CD4-positive, alpha-beta T cell treated with Interleukin-21 for 1 hour (primary cell): Measurements from ENCODE around the gene E2F6.

Experiments
- DNase-seq: peaks from one replicate; pipeline ENCODE4 v3.0.0-alpha.2; 2020

E2F6 gene

GRCh38 chr2:11465485-11466306 is at the start of gene E2F6:
TSS of gene E2F6 (minus strand) at chr2:11466161. CDS start at chr2:11465879, 282 bp downstream.
- DNase-seq: peak; percentile 87

- no peak for DNase-seq
These were observed 49.6 kb upstream of the E2F6 start for GRCh38 chr2:11515490-11515981.

- DNase-seq: no peak
These were observed 48.9 kb upstream of the E2F6 start for GRCh38 chr2:11514904-11515303.

- no peak for DNase-seq
These were observed 48.2 kb upstream of the E2F6 start for GRCh38 chr2:11514081-11514730.

GRCh38 chr2:11513319-11513718 is 47.4 kb upstream of the E2F6 start:
- DNase-seq: no peak

- DNase-seq: no peak
These were observed 46.5 kb upstream of the E2F6 start for GRCh38 chr2:11512431-11512830.

- no peak for DNase-seq
These were observed 43.8 kb upstream of the E2F6 start for GRCh38 chr2:11509657-11510360.

GRCh38 chr2:11508279-11508678 is 42.3 kb upstream of the E2F6 start:
- no peak for DNase-seq

- no peak for DNase-seq
These were observed 41.6 kb upstream of the E2F6 start for GRCh38 chr2:11507517-11507916.

- no peak for DNase-seq
These were observed 40.6 kb upstream of the E2F6 start for GRCh38 chr2:11506611-11506969.

- no peak for DNase-seq
These were observed 40.0 kb upstream of the E2F6 start for GRCh38 chr2:11505652-11506610.

- no peak for DNase-seq
These were observed 37.5 kb upstream of the E2F6 start for GRCh38 chr2:11503354-11503927.

GRCh38 chr2:11502740-11503292 is 36.9 kb upstream of the E2F6 start:
- DNase-seq: no peak

GRCh38 chr2:11500702-11501303 is 34.8 kb upstream of the E2F6 start:
- DNase-seq: no peak

- no peak for DNase-seq
These were observed 33.3 kb upstream of the E2F6 start for GRCh38 chr2:11499081-11499743.

GRCh38 chr2:11498543-11499034 is 32.6 kb upstream of the E2F6 start:
- no peak for DNase-seq

GRCh38 chr2:11495844-11496681 is 30.1 kb upstream of the E2F6 start:
- no peak for DNase-seq

- no peak for DNase-seq
These were observed 28.3 kb upstream of the E2F6 start for GRCh38 chr2:11494310-11494709.

- no peak for DNase-seq
These were observed 27.3 kb upstream of the E2F6 start for GRCh38 chr2:11493282-11493681.

GRCh38 chr2:11492720-11493119 is 26.8 kb upstream of the E2F6 start:
- DNase-seq: no peak
